ENCODE measurements around the gene VSIG10L2. TPM values are rescaled to one million over a fixed set of nuclear protein-coding genes. Genes with fewer than 3 reads are reported as not detected.

Gene VSIG10L2
- not detected for total RNA-seq
- not detected for polyA plus RNA-seq (2013, experiment 1 of 2)
- polyA plus RNA-seq (2013, experiment 2 of 2) = not detected
- long read RNA-seq, experiment 1 = 0 reads
- long read RNA-seq, experiment 2 = 0 reads
- long read RNA-seq, experiment 3 = 0 reads
- long read RNA-seq, experiment 4 = 0 reads

- Mint-ChIP-seq H3K36me3 (ENCODE audit: low read depth) (no peaks in the 10 kb centered on the region), H3K9me3 (no peaks in the 10 kb centered on the region), H3K4me3 (no peak within 1 kb of the TSS), H3K27ac (no peak within 1 kb of the TSS), H3K27me3 (ENCODE audit: insufficient read depth) (no peaks in the 10 kb centered on the region), H3K4me1 (peaks cover 20% of the 10 kb centered on the region)
- Histone ChIP-seq H3K4me1 (ENCODE audit: control insufficient read depth, insufficient read depth, low read length) (no peaks in the 10 kb centered on the region), H3K36me3 (ENCODE audit: control insufficient read depth, insufficient read depth, low read length) (no peaks in the 10 kb centered on the region), H3K9me3 (ENCODE audit: control insufficient read depth, low read length) (no peaks in the 10 kb centered on the region), H3K4me3 (ENCODE audit: low read length) (no peak within 1 kb of the TSS), H3K9ac (ENCODE audit: extremely low read depth, low read length, poor library complexity, severe bottlenecking) (no peak within 1 kb of the TSS), H3K27ac (ENCODE audit: low read depth, low read length) (no peak within 1 kb of the TSS), H3K27me3 (ENCODE audit: control insufficient read depth, insufficient read depth, low read length, poor library complexity, severe bottlenecking) (peaks cover 8% of the 10 kb centered on the region)
- no peak for TF ChIP-seq CTCF (conservative IDR thresholded peaks at IDR 0.05)
- DNase-seq = no peak
- WGBS, 2 experiments (ENCODE audit: insufficient coverage in 1 of 2, insufficient read length in 1 of 2) = 93% methylated on average over 4 to 8 of the region's 8 CpGs
These were observed at the start of gene VSIG10L2 for GRCh38 chr11:125945797-125946520. Gene VSIG10L2 (plus strand): TSS chr11:125946044. CDS start chr11:125946056, 12 bp downstream.

- H3K9me3 Mint-ChIP-seq = peaks cover 5% of the 10 kb centered on the region
- H3K4me1 Mint-ChIP-seq = peaks cover 5% of the 10 kb centered on the region
- H3K36me3 Mint-ChIP-seq (ENCODE audit: low read depth) = peaks cover 22% of the 10 kb centered on the region
- no peaks in the 10 kb centered on the region for H3K9me3 ChIP-seq (ENCODE audit: control insufficient read depth, low read length)
- H3K4me3 Mint-ChIP-seq = peak overlapping the region; percentile 94
- no peak overlapping the region for H3K9ac ChIP-seq (ENCODE audit: extremely low read depth, low read length, poor library complexity, severe bottlenecking)
- no peak for DNase-seq
- no peaks in the 10 kb centered on the region for H3K4me1 ChIP-seq (ENCODE audit: control insufficient read depth, insufficient read depth, low read length)
- no peak overlapping the region for H3K27ac ChIP-seq (ENCODE audit: low read depth, low read length)
- WGBS, 2 experiments (ENCODE audit: insufficient coverage in 1 of 2, insufficient read length in 1 of 2) = 92 to 97% methylated on average over 5 to 6 of the region's 6 CpGs
- peaks cover 25% of the 10 kb centered on the region for H3K27me3 ChIP-seq (ENCODE audit: control insufficient read depth, insufficient read depth, low read length, poor library complexity, severe bottlenecking)
- TF ChIP-seq CTCF (conservative IDR thresholded peaks at IDR 0.05) = no peak
- peaks cover 33% of the 10 kb centered on the region for H3K27me3 Mint-ChIP-seq (ENCODE audit: insufficient read depth)
- peaks cover 28% of the 10 kb centered on the region for H3K36me3 ChIP-seq (ENCODE audit: control insufficient read depth, insufficient read depth, low read length)
- H3K27ac Mint-ChIP-seq = no peak overlapping the region
- H3K4me3 ChIP-seq (ENCODE audit: low read length) = no peak overlapping the region
These were observed 44.0 kb upstream of the VSIG10L2 start for GRCh38 chr11:125901872-125902271.

- WGBS, 2 experiments (ENCODE audit: insufficient coverage in 1 of 2, insufficient read length in 1 of 2) = 72 to 77% methylated on average over 11 to 19 of the region's 20 CpGs
- peaks cover 5% of the 10 kb centered on the region for H3K4me1 Mint-ChIP-seq
These were observed 43.4 kb upstream of the VSIG10L2 start for GRCh38 chr11:125902277-125902926.

More at GRCh38 chr11:125902277-125902926, 43.4 kb upstream of the VSIG10L2 start:
- Histone ChIP-seq H3K9me3 (ENCODE audit: control insufficient read depth, low read length) (no peaks in the 10 kb centered on the region), H3K4me1 (ENCODE audit: control insufficient read depth, insufficient read depth, low read length) (no peaks in the 10 kb centered on the region), H3K27ac (ENCODE audit: low read depth, low read length) (no peak overlapping the region), H3K36me3 (ENCODE audit: control insufficient read depth, insufficient read depth, low read length) (peaks cover 28% of the 10 kb centered on the region), H3K27me3 (ENCODE audit: control insufficient read depth, insufficient read depth, low read length, poor library complexity, severe bottlenecking) (peaks cover 25% of the 10 kb centered on the region), H3K4me3 (ENCODE audit: low read length) (peak overlapping the region; percentile 100), H3K9ac (ENCODE audit: extremely low read depth, low read length, poor library complexity, severe bottlenecking) (peak overlapping the region; percentile 73)
- H3K36me3 Mint-ChIP-seq (ENCODE audit: low read depth) = peaks cover 22% of the 10 kb centered on the region
- peaks cover 5% of the 10 kb centered on the region for H3K9me3 Mint-ChIP-seq
- peak overlapping the region; percentile 87 for H3K27ac Mint-ChIP-seq
- peak overlapping the region; percentile 94 for H3K4me3 Mint-ChIP-seq
- H3K27me3 Mint-ChIP-seq (ENCODE audit: insufficient read depth) = peaks cover 35% of the 10 kb centered on the region
- DNase-seq = no peak
- TF ChIP-seq CTCF (conservative IDR thresholded peaks at IDR 0.05) = no peak

Measured in endodermal cell (in vitro differentiated cells).